Vagina (tissue), 2 donors: ENCODE measurements around the gene ACTC1.

Experiments
- CTCF ChIP-seq, 3 experiments: fragments of 450-650 bp in 2 of 3; fragments of 200-600 bp in 1 of 3; sonication (generic) in 1 of 3; IDR thresholded peaks; one replicate each; pipeline ENCODE4 v1.5.1; 2017 to 2019; ENCODE audit warnings: antibody characterized with exemption in 3 of 3, mild to moderate bottlenecking in 2 of 3, moderate library complexity in 2 of 3
- POLR2A ChIP-seq, 2 donors: fragments of 450-650 bp; IDR thresholded peaks; one replicate each; pipeline ENCODE4 v1.6.1; 2017; ENCODE audit warnings: antibody characterized with exemption in 2 of 2, mild to moderate bottlenecking in 2 of 2, moderate library complexity in 2 of 2
- POLR2AphosphoS5 ChIP-seq, 2 donors: sonication (generic); formaldehyde crosslinking; IDR thresholded peaks; one replicate each; pipeline ENCODE4 v1.9.0; 2017; ENCODE audit warnings: antibody characterized with exemption in 2 of 2, mild to moderate bottlenecking in 2 of 2, low read depth in 1 of 2; ENCODE audit not compliant: insufficient read depth in 1 of 2

GRCh38 chr15:34789326-34789725 is 6.0 kb downstream of the ACTC1 start:
- TF ChIP-seq CTCF (IDR thresholded peaks at IDR 0.05) (no peak), POLR2A (IDR thresholded peaks at IDR 0.05) (no peak), POLR2AphosphoS5 (IDR thresholded peaks at IDR 0.05; ENCODE audit: insufficient read depth in 1 of 2, low read depth in 1 of 2) (no peak)
